Ectodermal cell (in vitro differentiated cells): ENCODE data around the gene AFF2.

Experiments used
- H3K27ac ChIP-seq: 2 replicates; pipeline ENCODE4 v1.7.0; 2013; ENCODE audit warnings: mild to moderate bottlenecking, low read depth, low read length; ENCODE audit not compliant: insufficient read depth, poor library complexity, severe bottlenecking
- H3K27me3 ChIP-seq: 2 replicates; pipeline ENCODE4 v1.7.0; 2013; ENCODE audit warnings: mild to moderate bottlenecking, low read length; ENCODE audit not compliant: insufficient read depth, control insufficient read depth, poor library complexity, severe bottlenecking
- H3K36me3 ChIP-seq: one replicate; pipeline ENCODE4 v1.7.0; 2013; ENCODE audit warnings: low read length; ENCODE audit not compliant: control insufficient read depth, insufficient read depth
- H3K4me1 ChIP-seq: one replicate; pipeline ENCODE4 v1.7.0; 2013; ENCODE audit warnings: low read length; ENCODE audit not compliant: control insufficient read depth, insufficient read depth
- H3K4me3 ChIP-seq: 2 replicates; pipeline ENCODE4 v1.7.0; 2013; ENCODE audit warnings: low read depth, low read length, control low read depth; ENCODE audit not compliant: insufficient read depth
- H3K9me3 ChIP-seq: 2 replicates; pipeline ENCODE4 v1.7.0; 2013; ENCODE audit warnings: mild to moderate bottlenecking, low read length, moderate library complexity; ENCODE audit not compliant: control insufficient read depth
- WGBS, 2 experiments: methylation state at CpG; one replicate each; pipeline ENCODE4 v1.1.7; 2013; ENCODE audit warnings: missing lambda C conversion rate in 2 of 2; 5-methylcytosine and 5-hydroxymethylcytosine counted together

The AFF2 gene

GRCh38 chrX:149039057-149039456 lies 538.6 kb downstream of the AFF2 start:
- no peaks in the 10 kb centered on the region for H3K36me3 ChIP-seq
- H3K9me3 ChIP-seq, result no peaks in the 10 kb centered on the region
- H3K4me1 ChIP-seq, result no peaks in the 10 kb centered on the region
- no peak overlapping the region for H3K4me3 ChIP-seq
- no peaks in the 10 kb centered on the region for H3K27me3 ChIP-seq
- H3K27ac ChIP-seq, result no peak overlapping the region

DNA sequence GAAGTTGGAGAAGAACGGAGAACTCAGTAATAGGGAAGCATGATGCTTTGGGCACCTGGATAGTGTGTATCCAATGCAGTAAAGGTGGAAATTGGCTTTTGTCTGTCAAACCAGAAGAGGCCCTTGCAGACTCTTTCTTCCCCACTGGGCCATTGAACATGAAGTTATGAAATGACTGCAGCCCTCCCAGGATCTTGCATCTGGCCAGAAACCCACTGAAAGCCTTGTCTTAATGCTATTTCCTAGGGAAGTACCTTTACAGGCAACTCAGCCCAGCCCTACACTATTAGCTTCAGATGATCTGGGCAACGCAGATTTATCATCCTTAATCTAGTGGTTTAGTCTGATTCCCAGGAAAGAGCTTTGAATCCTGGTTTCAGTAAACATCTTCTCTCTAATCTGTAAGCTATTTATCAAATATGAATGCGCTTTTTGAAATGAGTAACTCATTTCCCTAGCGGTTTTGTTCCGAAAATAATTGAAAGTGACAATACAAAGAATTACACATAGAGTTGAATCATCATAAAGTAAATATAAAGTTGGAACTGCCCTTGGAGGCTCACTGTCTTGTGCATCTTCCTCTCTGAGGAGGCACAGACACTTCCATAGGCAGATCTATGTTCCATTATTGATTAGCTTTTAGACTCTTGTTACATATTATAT lies 540.6 kb downstream of the AFF2 start:
- H3K4me1 ChIP-seq, result no peaks in the 10 kb centered on the region
- 92 to 94% methylated on average over 2 to 3 of the region's 5 CpGs for WGBS, 2 experiments
- no peak overlapping the region for H3K27ac ChIP-seq
- H3K36me3 ChIP-seq, result no peaks in the 10 kb centered on the region
- no peaks in the 10 kb centered on the region for H3K27me3 ChIP-seq
- no peaks in the 10 kb centered on the region for H3K9me3 ChIP-seq
- no peak overlapping the region for H3K4me3 ChIP-seq

DNA sequence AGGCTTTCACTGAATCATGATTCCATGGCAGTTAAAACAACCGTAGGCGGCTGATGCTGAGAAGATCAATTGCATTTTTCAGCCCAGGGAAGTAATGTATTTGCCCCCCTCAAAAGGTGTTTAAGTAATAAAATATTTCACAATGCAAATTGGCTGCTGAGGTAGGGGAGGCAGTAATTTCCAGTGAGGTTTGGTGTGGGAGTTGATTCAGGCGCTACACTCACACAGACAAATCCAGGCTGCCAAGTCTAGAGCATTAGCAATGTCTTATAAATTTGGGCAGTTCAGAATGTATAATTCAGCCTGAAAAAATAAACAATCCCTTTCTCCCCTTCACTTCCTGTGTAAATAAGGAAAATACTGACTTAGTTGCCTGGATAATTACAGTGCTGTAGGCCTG lies 543.0 kb downstream of the AFF2 start:
- Histone ChIP-seq H3K27ac (no peak overlapping the region), H3K36me3 (no peaks in the 10 kb centered on the region), H3K4me3 (no peak overlapping the region), H3K9me3 (no peaks in the 10 kb centered on the region), H3K27me3 (no peaks in the 10 kb centered on the region), H3K4me1 (no peaks in the 10 kb centered on the region)
- WGBS, 2 experiments, result 79 to 98% methylated on average over 2 to 3 of the region's 3 CpGs

- Histone ChIP-seq H3K9me3 (no peaks in the 10 kb centered on the region), H3K27ac (no peak overlapping the region), H3K4me1 (no peaks in the 10 kb centered on the region), H3K4me3 (no peak overlapping the region), H3K36me3 (no peaks in the 10 kb centered on the region), H3K27me3 (no peaks in the 10 kb centered on the region)
- WGBS, 2 experiments, result 92 to 94% methylated on average over 2 of the region's 2 CpGs
Observed at GRCh38 chrX:149044471-149044870, 544.1 kb downstream of the AFF2 start.

DNA sequence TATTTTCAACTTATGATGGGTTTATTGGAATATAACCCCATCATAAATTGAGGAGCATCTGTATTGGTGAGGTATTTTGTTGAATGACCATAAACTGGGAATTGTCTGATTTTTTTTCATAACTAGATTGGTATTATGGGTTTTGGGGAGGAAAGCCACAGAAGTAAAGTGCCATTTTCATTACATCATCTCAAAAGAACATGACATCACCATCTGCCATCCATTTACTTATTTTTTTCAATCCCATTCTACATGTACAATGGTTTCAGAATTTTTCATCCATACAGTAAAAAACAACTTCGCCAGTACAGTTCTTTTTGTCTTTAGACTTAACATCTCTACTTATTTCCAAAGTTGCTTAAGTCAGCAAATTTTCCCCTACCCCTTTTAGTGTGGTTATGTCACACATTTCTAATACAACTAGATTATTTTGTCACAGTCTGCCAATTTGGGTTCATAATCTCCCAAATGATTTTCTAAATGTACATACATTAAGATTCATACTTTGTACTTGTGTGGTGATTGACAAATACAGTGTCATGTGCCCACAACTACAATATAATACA lies 545.3 kb downstream of the AFF2 start:
- Histone ChIP-seq H3K4me3 (no peak overlapping the region), H3K36me3 (no peaks in the 10 kb centered on the region)
- WGBS, 2 experiments, result 73 to 86% methylated on average over 1 of the region's 1 CpG

More for the DNA sequence above, 545.3 kb downstream of the AFF2 start:
- Histone ChIP-seq H3K9me3 (no peaks in the 10 kb centered on the region), H3K27me3 (no peaks in the 10 kb centered on the region), H3K27ac (no peak overlapping the region), H3K4me1 (no peaks in the 10 kb centered on the region)
